Ovary (tissue), 9 donors: ENCODE measurements around the gene CRMP1. TPM values are rescaled to one million over a fixed set of nuclear protein-coding genes. Genes with fewer than 3 reads are reported as not detected.

Experiments
- DNase-seq, 5 donors: peaks; one replicate each; pipeline ENCODE4 v3.0.0-alpha.2; 2019 to 2020
- H3K27ac ChIP-seq, 2 donors: fragments of 200-600 bp; one replicate each; pipeline versions ENCODE4 v1.5.1 to v1.8.0; 2019 to 2022
- H3K27me3 ChIP-seq: fragments of 200-600 bp; one replicate; pipeline ENCODE4 v1.8.0; 2022
- H3K36me3 ChIP-seq: fragments of 200-600 bp; sonication (generic); one replicate; pipeline ENCODE4 v1.5.1; 2019
- H3K4me1 ChIP-seq: one replicate; pipeline ENCODE4 v1.8.1; 2013; ENCODE audit warnings: mild to moderate bottlenecking, moderate library complexity; ENCODE audit not compliant: insufficient read depth
- H3K4me3 ChIP-seq: fragments of 200-600 bp; sonication (generic); one replicate; pipeline ENCODE4 v1.5.1; 2017
- H3K9me3 ChIP-seq, 2 donors: fragments of 200-600 bp in 1 of 2; sonication (generic) in 1 of 2; one replicate each; pipeline versions ENCODE4 v1.5.1 to v1.8.1; 2013 to 2019; ENCODE audit warnings: mild to moderate bottlenecking in 1 of 2, moderate library complexity in 1 of 2
- CTCF ChIP-seq, 3 donors: fragments of 450-650 bp in 2 of 3; fragments of 200-600 bp in 1 of 3; IDR thresholded peaks; one replicate each; pipeline versions ENCODE4 v1.5.1 to v1.8.0; 2016 to 2022; ENCODE audit warnings: antibody characterized with exemption in 3 of 3, mild to moderate bottlenecking in 1 of 3
- EP300 ChIP-seq: sonication (generic); formaldehyde crosslinking; IDR thresholded peaks from one replicate; pipeline ENCODE4 v1.6.1; 2017; ENCODE audit warnings: antibody characterized with exemption
- POLR2A ChIP-seq: fragments of 450-650 bp; IDR thresholded peaks from one replicate; pipeline ENCODE4 v1.6.1; 2017; ENCODE audit warnings: antibody characterized with exemption, mild to moderate bottlenecking, moderate library complexity
- WGBS, 3 donors: extraction: QIAGEN DNeasy Blood & Tissue Kit in 1 of 3; methylation state at CpG; one replicate each; pipeline versions ENCODE4 v1.1.5 to v1.1.7; 2013 to 2017; 5-methylcytosine and 5-hydroxymethylcytosine counted together
- intact Hi-C, 4 donors: fragments of 100-400 bp; cut with DNase I; formaldehyde crosslinking; loops; one replicate each; pipeline versions ENCODE4 v1.11.0 to v1.15.1; 2022 to 2023
- polyA plus RNA-seq, 2 donors: library from polyadenylated mRNA; stranded (reverse); fragments of 200-250 nt in 1 of 2; fragments of 350-450 nt in 1 of 2; fragmentation: Illumina TruSeq in 1 of 2; extraction: RNeasy Lipid Tissue Mini Kit (QIAGEN cat#74804) in 1 of 2; gene quantifications; one replicate each; pipeline ENCODE4 v1.2.3, GENCODE V29; 2013 to 2014
- total RNA-seq, 7 donors: library from RNA; depleted of rRNA in 2 of 7; stranded (reverse); fragments of >200 nt in 2 of 7; fragmentation: NEBNext Ultra II Directional in 3 of 7; extraction: Animal tissue kit (Norgen Biotek cat#: 25700) in 3 of 7; gene quantifications; one replicate each; pipeline versions ENCODE4 v1.1.0 to v1.2.4, GENCODE V29; 2016 to 2023
- donor health status: DM: no; HTN: no; CAD: no; lungs with moderate emphysema.
- donor health status: DM: no; HTN: no; CAD: no.
- donor health status: Bipolar disorder and iron deficiency.
- donor health status: DM: yes; HTN: yes; CAD: no.
- donor health status: DM: no; HTN: no; CAD: no.
- donor health status: DM: yes; HTN: yes; CAD: no.

The CRMP1 gene
- total and polyA plus RNA-seq, 9 donors: 1.2 to 5.5 (median 4.2) TPM

DNA sequence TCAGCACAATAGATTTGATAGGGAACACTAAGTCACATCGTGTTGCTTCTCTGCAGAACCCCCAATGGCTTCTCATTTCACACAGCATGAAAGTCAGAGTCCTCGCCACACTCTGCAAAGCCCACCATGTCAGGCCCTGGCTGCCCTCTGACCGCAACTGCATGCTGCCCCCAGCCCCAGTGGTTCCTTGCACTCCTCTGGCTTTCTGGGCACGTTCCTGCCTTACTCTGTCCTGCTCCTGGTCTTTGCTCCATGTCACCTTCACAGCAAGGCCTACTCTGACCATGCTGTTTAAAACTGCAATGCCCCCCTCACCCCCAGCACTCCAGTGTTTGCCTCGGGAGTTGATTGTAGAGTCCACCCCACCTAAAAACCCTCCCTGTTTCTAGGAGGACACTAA is 103.7 kb downstream of the CRMP1 start:
- no peak overlapping the region for H3K4me3 ChIP-seq
- H3K27me3 ChIP-seq: no peaks in the 10 kb centered on the region
- no peaks in the 10 kb centered on the region for H3K36me3 ChIP-seq
- no peak overlapping the region for H3K27ac ChIP-seq
- no peaks in the 10 kb centered on the region for H3K9me3 ChIP-seq
- intact Hi-C loops: loop anchor here in 1 of 4 donors (10.0 kb wide), 1 partner anchor 734 kb away; the partner anchor contains the start of gene STK32B
- TF ChIP-seq EP300: no peak
- TF ChIP-seq CTCF (IDR thresholded peaks at IDR 0.05): no peak
- TF ChIP-seq POLR2A: no peak
- 80 to 83% (median 82%) methylated on average over 5 of the region's 5 CpGs for WGBS, 3 donors
- H3K4me1 ChIP-seq: no peaks in the 10 kb centered on the region
- DNase-seq: peak in 1 of 5 donors; percentile 7

DNA sequence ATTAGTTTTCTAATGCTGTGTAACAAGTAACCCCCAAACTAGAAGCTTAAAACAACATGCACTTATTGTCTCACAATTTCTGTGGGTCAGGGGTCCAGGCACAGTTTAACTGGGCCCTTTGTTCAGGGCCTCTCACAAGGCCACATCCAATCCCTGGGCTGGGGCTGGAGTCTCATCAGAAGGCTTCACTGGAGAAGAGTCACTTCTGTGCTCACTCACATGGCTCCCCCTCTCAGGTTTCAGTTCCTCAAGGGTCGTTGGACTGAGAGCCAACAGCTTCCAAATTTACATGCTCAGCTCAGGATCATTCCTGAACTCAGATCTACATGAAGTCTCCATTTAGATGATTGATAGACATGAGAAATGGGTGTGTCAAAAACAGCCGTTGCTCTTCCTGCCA is 104.7 kb downstream of the CRMP1 start:
- H3K4me1 ChIP-seq: no peaks in the 10 kb centered on the region
- no peak overlapping the region for H3K27ac ChIP-seq
- TF ChIP-seq CTCF (IDR thresholded peaks at IDR 0.05) (no peak), EP300 (no peak), POLR2A (no peak)
- H3K9me3 ChIP-seq: no peaks in the 10 kb centered on the region
- H3K27me3 ChIP-seq: no peaks in the 10 kb centered on the region
- H3K4me3 ChIP-seq: no peak overlapping the region
- intact Hi-C loops: loop anchor here in 1 of 4 donors (10.0 kb wide), 1 partner anchor 733 kb away; the partner anchor contains the start of gene STK32B
- no peak for DNase-seq
- WGBS, 3 donors: 47 to 68% (median 66%) methylated on average over 2 of the region's 2 CpGs
- H3K36me3 ChIP-seq: no peaks in the 10 kb centered on the region

DNA sequence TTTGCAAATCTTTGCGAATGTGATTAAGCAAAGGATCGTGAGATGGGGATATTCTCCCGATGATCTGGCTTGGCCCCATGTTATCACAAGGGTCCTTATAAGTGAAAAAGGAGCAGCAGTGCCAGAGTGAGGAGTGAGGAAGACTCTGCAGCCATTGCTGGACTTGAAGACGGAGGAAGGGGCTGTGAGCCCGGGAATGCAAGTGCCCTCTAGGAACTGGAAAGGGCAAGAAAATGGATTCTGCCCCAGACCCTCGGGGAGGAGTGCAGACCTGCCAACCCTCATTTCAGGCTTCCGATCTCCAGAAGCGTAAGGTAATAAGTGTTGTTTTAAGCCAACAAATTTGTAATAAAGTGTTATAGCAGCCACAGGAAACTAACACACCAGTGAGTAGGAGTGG is 105.6 kb downstream of the CRMP1 start:
- TF ChIP-seq POLR2A (no peak), CTCF (IDR thresholded peaks at IDR 0.05) (no peak), EP300 (no peak)
- no peak overlapping the region for H3K4me3 ChIP-seq
- 94 to 98% (median 97%) methylated on average over 8 of the region's 8 CpGs for WGBS, 3 donors
- no peaks in the 10 kb centered on the region for H3K27me3 ChIP-seq
- no peak overlapping the region for H3K27ac ChIP-seq
- no peaks in the 10 kb centered on the region for H3K9me3 ChIP-seq
- peak in 1 of 5 donors; percentile 7 for DNase-seq
- H3K36me3 ChIP-seq: no peaks in the 10 kb centered on the region
- intact Hi-C loops: loop anchor here in 1 of 4 donors (10.0 kb wide), 1 partner anchor 733 kb away; the partner anchor contains the start of gene STK32B
- H3K4me1 ChIP-seq: no peaks in the 10 kb centered on the region

DNA sequence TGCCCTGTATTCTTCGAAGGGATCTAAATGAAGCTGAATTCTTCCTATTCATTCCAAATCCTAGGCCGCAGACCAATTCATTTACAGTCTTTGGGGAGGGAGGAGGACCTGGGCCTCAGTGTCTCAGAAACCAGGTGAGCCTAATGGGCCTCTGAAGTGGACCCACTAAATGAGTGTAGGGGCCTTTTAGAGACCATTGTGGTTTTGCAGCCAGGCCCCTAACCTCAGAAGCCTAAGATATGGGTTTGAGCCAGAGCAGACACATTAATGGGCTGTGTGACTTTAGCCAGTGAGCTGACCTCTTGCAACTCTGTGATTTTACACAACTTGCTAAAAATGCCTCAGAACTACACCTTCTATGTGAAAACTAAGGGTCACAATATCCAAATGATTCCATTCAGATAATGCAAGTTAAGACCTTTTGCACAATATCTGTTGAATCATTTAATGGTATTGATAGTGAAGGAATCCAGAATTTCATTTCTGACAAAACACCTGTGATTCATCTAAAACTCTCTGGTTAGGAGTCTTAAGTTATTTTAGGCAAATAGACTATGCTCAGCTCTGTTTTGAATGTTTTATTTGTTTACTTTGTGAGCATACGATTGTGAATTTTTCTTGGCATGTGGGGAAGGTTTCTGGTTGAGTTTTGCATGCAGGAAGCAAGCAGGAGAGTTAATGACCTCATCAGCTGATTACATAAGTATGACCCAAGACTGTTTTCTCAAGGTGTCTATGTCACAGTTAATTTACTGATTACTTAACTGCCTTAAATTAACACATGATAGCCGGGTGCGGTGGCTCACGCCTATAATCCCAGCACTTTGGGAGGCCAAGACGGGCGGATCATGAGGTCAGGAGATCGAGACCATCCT is 106.8 kb downstream of the CRMP1 start:
- no peaks in the 10 kb centered on the region for H3K4me1 ChIP-seq
- 63 to 66% (median 64%) methylated on average over 9 of the region's 9 CpGs for WGBS, 3 donors
- H3K27ac ChIP-seq: no peak overlapping the region
- H3K9me3 ChIP-seq: no peaks in the 10 kb centered on the region
- TF ChIP-seq CTCF (IDR thresholded peaks at IDR 0.05) (no peak), EP300 (no peak), POLR2A (no peak)
- H3K27me3 ChIP-seq: no peaks in the 10 kb centered on the region
- H3K4me3 ChIP-seq: no peak overlapping the region
- intact Hi-C loops: loop anchor here in 1 of 4 donors (10.0 kb wide), 1 partner anchor 731 kb away; the partner anchor contains the start of gene STK32B
- DNase-seq: peak in 1 of 5 donors; percentile 5
- no peaks in the 10 kb centered on the region for H3K36me3 ChIP-seq
